ENCODE measurements around the gene OR5AN1.

OR5AN1 gene

GRCh38 chr11:59400461-59401261, 42.0 kb downstream of the OR5AN1 start:
- TF ChIP-seq CTCF (conservative IDR thresholded peaks at IDR 0.05; ENCODE audit: control insufficient read depth, insufficient read depth, low read depth, low read length) = no peak
- DNase-seq (ENCODE audit: low read depth) = no peak
- H3K4me3 ChIP-seq (ENCODE audit: control insufficient read depth, low read depth, low read length) = no peak overlapping the region

GRCh38 chr11:59401262-59401552, 42.5 kb downstream of the OR5AN1 start:
- H3K4me3 ChIP-seq (ENCODE audit: control insufficient read depth, low read depth, low read length) = no peak overlapping the region
- no peak for TF ChIP-seq CTCF (conservative IDR thresholded peaks at IDR 0.05; ENCODE audit: control insufficient read depth, insufficient read depth, low read depth, low read length)
- no peak for DNase-seq (ENCODE audit: low read depth)

- peak; percentile 0 for DNase-seq (ENCODE audit: low read depth)
- no peak overlapping the region for H3K4me3 ChIP-seq (ENCODE audit: control insufficient read depth, low read depth, low read length)
- TF ChIP-seq CTCF (conservative IDR thresholded peaks at IDR 0.05; ENCODE audit: control insufficient read depth, insufficient read depth, low read depth, low read length) = no peak
Measured at GRCh38 chr11:59403546-59403945, 44.9 kb downstream of the OR5AN1 start.

- H3K4me3 ChIP-seq (ENCODE audit: control insufficient read depth, low read depth, low read length) = no peak overlapping the region
- TF ChIP-seq CTCF (conservative IDR thresholded peaks at IDR 0.05; ENCODE audit: control insufficient read depth, insufficient read depth, low read depth, low read length) = no peak
Measured at GRCh38 chr11:59413646-59414045, 55.0 kb downstream of the OR5AN1 start.

GRCh38 chr11:59415111-59415510, 56.4 kb downstream of the OR5AN1 start:
- no peak overlapping the region for H3K4me3 ChIP-seq (ENCODE audit: control insufficient read depth, low read depth, low read length)
- TF ChIP-seq CTCF (conservative IDR thresholded peaks at IDR 0.05; ENCODE audit: control insufficient read depth, insufficient read depth, low read depth, low read length) = no peak
- no peak for DNase-seq (ENCODE audit: low read depth)

More at GRCh38 chr11:59413646-59414045, 55.0 kb downstream of the OR5AN1 start:
- no peak for DNase-seq (ENCODE audit: low read depth)

GRCh38 chr11:59416613-59417012, 57.9 kb downstream of the OR5AN1 start:
- DNase-seq (ENCODE audit: low read depth) = no peak
- no peak for TF ChIP-seq CTCF (conservative IDR thresholded peaks at IDR 0.05; ENCODE audit: control insufficient read depth, insufficient read depth, low read depth, low read length)
- no peak overlapping the region for H3K4me3 ChIP-seq (ENCODE audit: control insufficient read depth, low read depth, low read length)

Data from fibroblast of mammary gland (primary cell).